Neural progenitor cell (in vitro differentiated cells): ENCODE measurements around the gene PKDREJ.

Experiments used
- CTCF ChIP-seq: fragments of 200-600 bp; sonication (generic); IDR thresholded peaks from 2 replicates; pipeline ENCODE4 v1.5.1; 2017; ENCODE audit warnings: antibody characterized with exemption, mild to moderate bottlenecking
- EZH2 ChIP-seq: fragments of 200-600 bp; sonication (generic); IDR thresholded peaks from 2 replicates; pipeline ENCODE4 v1.6.1; 2017; ENCODE audit warnings: antibody characterized with exemption, mild to moderate bottlenecking, moderate library complexity
- EZH2phosphoT487 ChIP-seq: fragments of 200-600 bp; sonication (generic); IDR thresholded peaks from 2 replicates; pipeline ENCODE4 v1.6.1; 2017; ENCODE audit warnings: antibody characterized with exemption

- no peak for TF ChIP-seq CTCF
- TF ChIP-seq EZH2 = no peak
- no peak for TF ChIP-seq EZH2phosphoT487
These were observed 12.4 kb downstream of the PKDREJ start for GRCh38 chr22:46250783-46251125.
